ENCODE results near the gene CAMK1G.

DNA sequence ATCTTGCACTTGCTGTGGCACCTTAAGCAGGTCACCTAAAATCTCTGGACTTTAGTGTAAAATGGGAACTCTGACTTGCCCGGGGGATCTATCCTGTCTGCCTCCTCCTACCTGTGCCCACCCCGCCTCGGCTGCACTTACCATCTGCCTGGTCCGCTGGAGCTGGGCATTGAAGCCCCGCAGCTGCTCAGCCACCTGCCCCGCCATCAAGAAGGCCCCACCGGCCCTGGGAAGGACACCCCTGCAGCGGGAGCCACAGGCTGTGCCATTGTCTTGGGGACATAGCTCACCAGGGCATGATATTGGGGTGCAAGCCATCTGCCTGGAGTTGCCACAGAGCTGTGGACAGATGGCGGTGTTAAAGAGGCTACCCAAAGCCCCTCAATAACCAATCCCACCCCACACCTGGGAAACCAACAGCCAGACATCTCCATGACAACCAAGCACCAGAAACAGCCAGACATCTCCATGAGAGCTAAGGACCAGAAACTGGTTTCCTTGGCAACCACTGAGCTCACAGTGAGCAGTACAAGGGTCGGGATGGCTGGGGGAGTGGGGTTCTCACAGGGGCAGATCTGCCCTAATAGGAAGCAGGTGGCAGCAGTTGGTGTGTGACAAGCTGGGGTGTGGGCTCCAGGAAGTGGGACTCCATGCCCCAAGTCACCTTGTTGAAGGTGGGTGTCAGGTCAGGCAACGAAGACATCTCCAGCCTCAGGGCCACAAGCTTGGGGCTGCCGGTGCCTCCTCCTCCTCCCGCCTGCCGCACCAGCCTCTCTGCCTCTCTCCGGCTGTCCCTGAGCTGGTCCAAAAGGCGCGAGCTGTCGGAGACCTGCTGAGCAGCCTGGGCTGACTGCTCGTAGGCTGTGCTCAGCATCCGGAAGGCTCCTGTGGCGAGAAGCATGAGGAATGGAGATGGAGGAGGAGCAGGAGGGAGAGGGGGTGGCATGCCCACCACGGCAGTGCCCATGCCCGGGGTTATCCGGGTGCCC lies 39.6 kb downstream of the CAMK1G start:
- TF ChIP-seq, protein P1, sequence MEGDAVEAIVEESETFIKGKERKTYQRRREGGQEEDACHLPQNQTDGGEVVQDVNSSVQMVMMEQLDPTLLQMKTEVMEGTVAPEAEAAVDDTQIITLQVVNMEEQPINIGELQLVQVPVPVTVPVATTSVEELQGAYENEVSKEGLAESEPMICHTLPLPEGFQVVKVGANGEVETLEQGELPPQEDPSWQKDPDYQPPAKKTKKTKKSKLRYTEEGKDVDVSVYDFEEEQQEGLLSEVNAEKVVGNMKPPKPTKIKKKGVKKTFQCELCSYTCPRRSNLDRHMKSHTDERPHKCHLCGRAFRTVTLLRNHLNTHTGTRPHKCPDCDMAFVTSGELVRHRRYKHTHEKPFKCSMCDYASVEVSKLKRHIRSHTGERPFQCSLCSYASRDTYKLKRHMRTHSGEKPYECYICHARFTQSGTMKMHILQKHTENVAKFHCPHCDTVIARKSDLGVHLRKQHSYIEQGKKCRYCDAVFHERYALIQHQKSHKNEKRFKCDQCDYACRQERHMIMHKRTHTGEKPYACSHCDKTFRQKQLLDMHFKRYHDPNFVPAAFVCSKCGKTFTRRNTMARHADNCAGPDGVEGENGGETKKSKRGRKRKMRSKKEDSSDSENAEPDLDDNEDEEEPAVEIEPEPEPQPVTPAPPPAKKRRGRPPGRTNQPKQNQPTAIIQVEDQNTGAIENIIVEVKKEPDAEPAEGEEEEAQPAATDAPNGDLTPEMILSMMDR (IDR thresholded peaks at IDR 0.05): no peak
- TF ChIP-seq EP300 (IDR thresholded peaks at IDR 0.05): no peak

Data from ovary (tissue), 3 donors.